Gastroesophageal sphincter (tissue), 4 donors: ENCODE data around the gene DEPDC1. TPM values are rescaled to one million over a fixed set of nuclear protein-coding genes. Genes with fewer than 3 reads are reported as not detected.

ENCODE experiments used
- ATAC-seq: fragments of 150-250 bp; one replicate; pipeline ENCODE4 v1.9.1; 2016; ENCODE audit warnings: mild to moderate bottlenecking, moderate library complexity
- H3K27ac ChIP-seq, 4 donors: fragments of 200-600 bp; sonication (generic) in 3 of 4; 1 replicate in 3 of 4; 2 replicates in 1 of 4; pipeline ENCODE4 v1.5.1; 2016 to 2019
- H3K27me3 ChIP-seq: fragments of 200-600 bp; sonication (generic); one replicate; pipeline ENCODE4 v1.5.1; 2019
- H3K36me3 ChIP-seq, 2 donors: fragments of 200-600 bp; sonication (generic); one replicate each; pipeline ENCODE4 v1.5.1; 2019; ENCODE audit warnings: control low read depth in 1 of 2
- H3K4me1 ChIP-seq, 3 donors: fragments of 200-600 bp; sonication (generic); 1 replicate in 2 of 3; 2 replicates in 1 of 3; pipeline ENCODE4 v1.5.1; 2016 to 2019; ENCODE audit warnings: control low read depth in 2 of 3
- H3K4me3 ChIP-seq, 2 donors: fragments of 200-600 bp; sonication (generic); one replicate each; pipeline ENCODE4 v1.5.1; 2019; ENCODE audit warnings: mild to moderate bottlenecking in 1 of 2, moderate library complexity in 1 of 2
- H3K9me3 ChIP-seq, 3 donors: fragments of 200-600 bp; sonication (generic); one replicate each; pipeline ENCODE4 v1.5.1; 2017 to 2019; ENCODE audit warnings: control low read depth in 2 of 3
- EP300 ChIP-seq: sonication (generic); formaldehyde crosslinking; IDR thresholded peaks from one replicate; pipeline ENCODE4 v1.6.1; 2017; ENCODE audit warnings: antibody characterized with exemption, mild to moderate bottlenecking
- POLR2A ChIP-seq, 2 donors: fragments of 450-650 bp; IDR thresholded peaks; one replicate each; pipeline ENCODE4 v1.6.1; 2017; ENCODE audit warnings: antibody characterized with exemption in 2 of 2, mild to moderate bottlenecking in 2 of 2, moderate library complexity in 1 of 2
- POLR2AphosphoS5 ChIP-seq: sonication (generic); formaldehyde crosslinking; IDR thresholded peaks from one replicate; pipeline ENCODE4 v1.6.1; 2017; ENCODE audit warnings: antibody characterized with exemption
- WGBS, 2 donors: methylation state at CpG; one replicate each; pipeline ENCODE4 v1.1.5; 2018; ENCODE audit warnings: low coverage in 1 of 2; 5-methylcytosine and 5-hydroxymethylcytosine counted together
- total RNA-seq, 4 donors: library from RNA; depleted of rRNA; stranded (reverse); fragments of >200 nt; gene quantifications; one replicate each; pipeline ENCODE4 v1.1.0, GENCODE V29; 2016
- TF ChIP-seq, protein P1 (sequence below), 4 experiments: fragments of 200-600 bp in 2 of 4; fragments of 450-650 bp in 2 of 4; sonication (generic) in 1 of 4; IDR thresholded peaks; one replicate each; pipeline ENCODE4 v1.5.1; 2017 to 2019; ENCODE audit warnings: antibody characterized with exemption in 4 of 4, mild to moderate bottlenecking in 2 of 4, moderate library complexity in 2 of 4

Gene DEPDC1
- total RNA-seq, 4 donors from 2014 or later = 0.25 TPM; not detected in 3

DNA sequence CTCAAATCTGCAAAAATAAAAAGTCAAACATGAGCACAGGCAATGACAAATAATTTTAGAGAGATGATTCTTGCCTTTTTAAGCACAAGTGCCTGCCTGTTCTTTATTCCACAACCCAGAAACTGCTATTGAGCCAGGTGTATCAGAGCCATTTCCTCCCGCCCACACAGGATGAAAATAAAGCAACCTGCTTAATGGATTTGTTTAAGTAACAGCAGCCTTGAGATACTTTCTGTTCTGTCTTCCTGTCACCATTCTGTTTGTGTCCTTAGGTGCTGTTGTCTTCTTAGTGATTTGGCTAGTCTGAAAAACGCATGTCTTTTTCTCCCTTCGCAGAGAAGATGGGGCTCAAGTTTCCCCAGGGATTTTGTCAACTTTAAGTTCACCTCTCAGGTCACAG, 58.6 kb downstream of the DEPDC1 start:
- H3K27me3 ChIP-seq = no peaks in the 10 kb centered on the region
- no peaks in the 10 kb centered on the region for H3K36me3 ChIP-seq
- H3K4me3 ChIP-seq = no peak overlapping the region
- H3K27ac ChIP-seq = no peak overlapping the region
- no peaks in the 10 kb centered on the region for H3K4me1 ChIP-seq
- no peak for TF ChIP-seq EP300
- TF ChIP-seq POLR2AphosphoS5 = no peak
- no peak for TF ChIP-seq POLR2A (IDR thresholded peaks at IDR 0.05)
- TF ChIP-seq, protein P1, sequence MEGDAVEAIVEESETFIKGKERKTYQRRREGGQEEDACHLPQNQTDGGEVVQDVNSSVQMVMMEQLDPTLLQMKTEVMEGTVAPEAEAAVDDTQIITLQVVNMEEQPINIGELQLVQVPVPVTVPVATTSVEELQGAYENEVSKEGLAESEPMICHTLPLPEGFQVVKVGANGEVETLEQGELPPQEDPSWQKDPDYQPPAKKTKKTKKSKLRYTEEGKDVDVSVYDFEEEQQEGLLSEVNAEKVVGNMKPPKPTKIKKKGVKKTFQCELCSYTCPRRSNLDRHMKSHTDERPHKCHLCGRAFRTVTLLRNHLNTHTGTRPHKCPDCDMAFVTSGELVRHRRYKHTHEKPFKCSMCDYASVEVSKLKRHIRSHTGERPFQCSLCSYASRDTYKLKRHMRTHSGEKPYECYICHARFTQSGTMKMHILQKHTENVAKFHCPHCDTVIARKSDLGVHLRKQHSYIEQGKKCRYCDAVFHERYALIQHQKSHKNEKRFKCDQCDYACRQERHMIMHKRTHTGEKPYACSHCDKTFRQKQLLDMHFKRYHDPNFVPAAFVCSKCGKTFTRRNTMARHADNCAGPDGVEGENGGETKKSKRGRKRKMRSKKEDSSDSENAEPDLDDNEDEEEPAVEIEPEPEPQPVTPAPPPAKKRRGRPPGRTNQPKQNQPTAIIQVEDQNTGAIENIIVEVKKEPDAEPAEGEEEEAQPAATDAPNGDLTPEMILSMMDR (IDR thresholded peaks at IDR 0.05) = no peak
- WGBS, 2 donors = 68 to 80% methylated on average over 1 to 3 of the region's 3 CpGs
- H3K9me3 ChIP-seq = no peaks in the 10 kb centered on the region
- no peak for ATAC-seq

DNA sequence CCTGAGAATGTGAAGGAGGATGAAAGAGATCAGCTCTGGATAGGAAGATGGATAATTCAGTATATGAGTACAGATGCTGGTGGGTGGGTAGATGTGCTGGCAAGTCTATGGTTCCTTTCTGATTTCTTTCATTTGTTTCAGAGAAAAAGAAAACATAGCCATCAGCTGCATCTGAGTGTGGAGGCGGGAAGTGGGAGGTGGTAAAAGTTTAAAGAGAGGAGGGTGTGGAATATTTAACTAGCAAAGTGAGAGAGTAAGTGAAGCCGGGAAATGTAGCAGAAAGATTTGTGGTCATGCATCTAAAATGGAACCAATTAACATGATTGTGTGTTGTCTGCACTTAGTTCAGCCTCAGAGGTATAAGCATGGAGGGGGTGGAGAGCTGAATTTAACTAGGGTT, 63.5 kb downstream of the DEPDC1 start:
- ATAC-seq = no peak
- no peaks in the 10 kb centered on the region for H3K4me1 ChIP-seq
- H3K4me3 ChIP-seq = no peak overlapping the region
- WGBS, 2 donors = 70 to 94% methylated on average over 2 of the region's 2 CpGs
- H3K9me3 ChIP-seq = no peaks in the 10 kb centered on the region
- no peaks in the 10 kb centered on the region for H3K27me3 ChIP-seq
- TF ChIP-seq POLR2AphosphoS5 = no peak
- no peak for TF ChIP-seq EP300
- TF ChIP-seq, protein P1 (IDR thresholded peaks at IDR 0.05) = no peak
- no peak for TF ChIP-seq POLR2A (IDR thresholded peaks at IDR 0.05)
- no peak overlapping the region for H3K27ac ChIP-seq
- no peaks in the 10 kb centered on the region for H3K36me3 ChIP-seq

DNA sequence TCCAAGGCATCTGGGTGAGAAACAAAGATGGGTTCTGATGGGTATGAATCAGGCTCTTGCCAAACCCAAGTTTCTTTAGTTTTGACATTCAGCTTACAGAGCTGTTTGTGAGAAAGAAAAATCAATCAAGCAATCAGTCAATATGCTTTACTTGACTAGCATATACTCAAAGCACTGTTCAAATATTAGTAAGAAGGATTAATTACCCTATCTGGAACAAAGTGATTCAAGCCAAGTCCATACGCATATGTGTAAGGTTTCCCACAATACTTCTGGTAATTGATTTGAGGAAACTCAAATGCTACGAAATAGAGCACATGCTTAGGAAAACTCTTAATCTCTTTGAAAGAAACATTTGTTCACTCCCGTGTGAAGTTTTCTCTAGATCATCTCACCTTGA, 65.8 kb downstream of the DEPDC1 start:
- TF ChIP-seq POLR2A (IDR thresholded peaks at IDR 0.05) (no peak), EP300 (no peak), POLR2AphosphoS5 (no peak)
- TF ChIP-seq, protein P1 (IDR thresholded peaks at IDR 0.05) = no peak
- Histone ChIP-seq H3K4me3 (no peak overlapping the region), H3K36me3 (no peaks in the 10 kb centered on the region), H3K27me3 (no peaks in the 10 kb centered on the region), H3K4me1 (no peaks in the 10 kb centered on the region), H3K27ac (no peak overlapping the region), H3K9me3 (no peaks in the 10 kb centered on the region)
- 76 to 79% methylated on average over 2 to 3 of the region's 3 CpGs for WGBS, 2 donors
- no peak for ATAC-seq

DNA sequence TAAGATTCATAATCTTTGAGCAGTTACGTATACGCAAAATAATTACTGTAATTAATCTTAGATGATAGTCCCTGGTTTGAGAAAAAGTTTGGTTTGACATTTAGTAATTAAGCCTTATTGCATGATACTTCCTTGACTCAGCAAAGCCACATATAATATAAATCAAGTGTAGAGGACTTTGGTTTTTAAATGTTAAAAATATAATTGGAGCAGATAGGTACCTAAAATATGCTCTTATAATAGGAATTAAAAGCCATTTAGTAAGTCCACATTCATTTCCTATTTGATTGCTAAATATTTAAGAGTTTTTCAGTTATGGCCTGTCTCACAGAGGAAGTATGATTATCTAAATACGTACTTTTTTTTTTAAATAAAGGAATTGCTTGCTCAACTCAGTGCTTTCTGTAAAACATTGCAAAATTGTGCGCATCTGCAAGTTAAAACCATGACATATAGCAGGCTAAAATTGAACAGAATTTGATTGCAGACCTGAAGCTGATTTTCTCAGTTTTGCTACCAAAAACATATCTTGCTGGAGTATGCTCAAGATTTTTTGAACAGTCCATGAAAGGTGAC, 67.6 kb downstream of the DEPDC1 start:
- Histone ChIP-seq H3K4me1 (no peaks in the 10 kb centered on the region), H3K36me3 (no peaks in the 10 kb centered on the region), H3K4me3 (no peak overlapping the region), H3K27me3 (no peaks in the 10 kb centered on the region), H3K27ac (no peak overlapping the region), H3K9me3 (no peaks in the 10 kb centered on the region)
- TF ChIP-seq POLR2AphosphoS5 = no peak
- no peak for TF ChIP-seq EP300
- TF ChIP-seq, protein P1 (IDR thresholded peaks at IDR 0.05) = no peak
- no peak for TF ChIP-seq POLR2A (IDR thresholded peaks at IDR 0.05)
- no peak for ATAC-seq
- WGBS, 2 donors = 78 to 83% methylated on average over 4 of the region's 4 CpGs

DNA sequence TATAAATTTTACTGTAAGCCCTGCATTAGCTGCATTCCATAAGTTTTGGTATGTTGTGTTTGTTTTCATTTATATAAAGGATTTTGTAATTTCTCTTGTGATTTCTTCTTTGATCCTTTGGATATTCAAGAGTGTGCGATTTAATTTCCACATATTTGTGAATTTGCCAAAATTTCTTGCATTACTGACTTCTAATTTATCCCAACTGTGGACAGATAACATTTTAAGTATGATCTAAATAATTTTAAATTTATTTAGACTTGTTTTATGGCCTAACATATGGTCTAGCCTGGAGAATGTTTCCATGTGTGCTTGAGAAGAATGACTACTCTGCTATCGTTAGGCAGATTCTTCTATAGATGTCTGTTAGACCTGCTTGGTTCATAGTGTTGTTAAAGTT, 70.3 kb downstream of the DEPDC1 start:
- no peak for ATAC-seq
- TF ChIP-seq, protein P1 (IDR thresholded peaks at IDR 0.05) = no peak
- TF ChIP-seq EP300 (no peak), POLR2A (IDR thresholded peaks at IDR 0.05) (no peak), POLR2AphosphoS5 (no peak)
- Histone ChIP-seq H3K9me3 (no peaks in the 10 kb centered on the region), H3K27ac (no peak overlapping the region), H3K27me3 (no peaks in the 10 kb centered on the region), H3K36me3 (no peaks in the 10 kb centered on the region), H3K4me3 (no peak overlapping the region), H3K4me1 (no peaks in the 10 kb centered on the region)
- WGBS, 2 donors = 85 to 88% methylated on average over 2 of the region's 2 CpGs
